K562 (cell line): ENCODE measurements around the gene AGAP3. TPM values are rescaled to one million over a fixed set of nuclear protein-coding genes. Genes with fewer than 3 reads are reported as not detected.

Experiments used
- GABPB2 ChIP-seq: fragments of 250-450 bp; sonication (Bioruptor Pico); conservative IDR thresholded peaks from 2 replicates; pipeline ENCODE4 v1.5.1; 2021; ENCODE audit warnings: mild to moderate bottlenecking
- HDAC1 ChIP-seq, 2 experiments: fragments of 450-650 bp; IDR thresholded peaks; 2 replicates each; pipeline ENCODE4 v1.6.1; 2016 to 2017; ENCODE audit warnings: inconsistent platforms in 1 of 2, mild to moderate bottlenecking in 1 of 2, moderate library complexity in 1 of 2
- PKNOX1 ChIP-seq: fragments of 450-650 bp; IDR thresholded peaks from 2 replicates; pipeline ENCODE4 v1.6.1; 2016
- POLR2AphosphoS5 ChIP-seq: IDR thresholded peaks from 2 replicates; pipeline ENCODE4 v1.6.1; 2011; ENCODE audit warnings: mild to moderate bottlenecking, low read depth, low read length, moderate library complexity; ENCODE audit not compliant: control insufficient read depth, insufficient read depth
- STAT6 ChIP-seq: sonication (generic); formaldehyde crosslinking; IDR thresholded peaks from 2 replicates; pipeline ENCODE4 v1.8.1; 2023; ENCODE audit warnings: mild to moderate bottlenecking, missing genetic modification reagents
- TAF7 ChIP-seq: fragments of 450-650 bp; IDR thresholded peaks from 2 replicates; pipeline ENCODE4 v1.6.1; 2016; ENCODE audit warnings: missing genetic modification characterization, missing compliant biosample characterization
- ZBTB9 ChIP-seq: fragments of 450-650 bp; formaldehyde crosslinking; IDR thresholded peaks from 2 replicates; pipeline ENCODE4 v1.4.0; 2020; ENCODE audit warnings: mild to moderate bottlenecking, moderate library complexity
- ZFP91 ChIP-seq: sonication (generic); formaldehyde crosslinking; IDR thresholded peaks from 2 replicates; pipeline ENCODE4 v1.8.0; 2022; ENCODE audit warnings: mild to moderate bottlenecking, missing genetic modification reagents
- ZNF239 ChIP-seq: fragments of 250-450 bp; sonication (Bioruptor Pico); IDR thresholded peaks from 2 replicates; pipeline ENCODE4 v1.4.0; 2020; ENCODE audit warnings: mild to moderate bottlenecking
- ZNF263 ChIP-seq: sonication (generic); formaldehyde crosslinking; IDR thresholded peaks from 2 replicates; pipeline ENCODE4 v1.8.0; 2022; ENCODE audit warnings: mild to moderate bottlenecking, missing genetic modification reagents, borderline replicate concordance
- polyA plus RNA-seq, 8 experiments: library from polyadenylated mRNA; depleted of rRNA in 4 of 8; stranded (reverse) in 5 of 8; unstranded in 3 of 8; fragments of >200 nt; fragmentation: Nextera tagmentation in 2 of 8; fragmentation: Illumina TruSeq in 1 of 8; extraction: Ambion mirVana in 2 of 8; extraction: Trizol in 1 of 8; gene quantifications; 2 replicates each; pipeline versions ENCODE4 v1.2.1 to v1.2.3, GENCODE V29; 2011 to 2014; ENCODE audit warnings: inconsistent platforms in 1 of 8, missing spikeins in 1 of 8
- total RNA-seq, 7 experiments: library from RNA; depleted of rRNA in 6 of 7; stranded (reverse); fragments of >200 nt in 6 of 7; fragmentation: Illumina TruSeq in 2 of 7; extraction: Trizol in 2 of 7; gene quantifications; 2 replicates each; pipeline versions ENCODE4 v1.2.1 to v1.2.3, GENCODE V29; 2011 to 2021; ENCODE audit warnings: low replicate concordance in 1 of 7

The AGAP3 gene
- total and polyA plus RNA-seq, 9 of the 15 experiments (the other 6 are each of a cell fraction or from before 2014, with no cell fraction given) = 3.4 to 208 (median 62.2) TPM

- no peak for TF ChIP-seq ZBTB9
- TF ChIP-seq HDAC1 (IDR thresholded peaks at IDR 0.05) = no peak
- TF ChIP-seq TAF7 = no peak
- no peak for TF ChIP-seq GABPB2 (CRISPR knock-in tag)
- TF ChIP-seq PKNOX1 = no peak
- no peak for TF ChIP-seq ZNF239 (CRISPR knock-in tag)
- no peak for TF ChIP-seq STAT6 (CRISPR knock-in tag)
- TF ChIP-seq ZNF263 (CRISPR knock-in tag) = no peak
- no peak for TF ChIP-seq POLR2AphosphoS5
- TF ChIP-seq ZFP91 = no peak
Observed at GRCh38 chr7:151128716-151129115, 42.4 kb downstream of the AGAP3 start (continued).
